Measurements from ENCODE around the gene SERPINE2.

The SERPINE2 gene

DNA sequence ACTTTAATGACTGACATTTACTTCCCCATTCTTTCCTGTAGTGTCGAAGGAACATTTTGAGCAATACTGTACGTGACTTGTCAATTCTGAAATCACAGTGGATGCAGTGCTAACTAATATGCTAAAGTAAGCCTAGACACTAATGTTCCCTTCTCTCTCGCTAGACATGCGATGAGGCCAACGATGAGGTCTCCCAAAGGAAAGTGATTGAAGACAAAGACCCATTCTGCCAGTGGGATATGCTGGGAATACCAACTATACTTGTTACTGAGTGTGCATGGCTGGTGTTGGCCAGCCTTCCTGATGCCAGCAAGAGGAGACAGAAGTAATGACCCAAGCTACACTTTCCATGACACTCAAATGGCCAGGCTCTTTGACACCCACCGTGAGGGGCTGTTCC lies 2.5 kb upstream of the SERPINE2 start:
- no peak for DNase-seq

DNA sequence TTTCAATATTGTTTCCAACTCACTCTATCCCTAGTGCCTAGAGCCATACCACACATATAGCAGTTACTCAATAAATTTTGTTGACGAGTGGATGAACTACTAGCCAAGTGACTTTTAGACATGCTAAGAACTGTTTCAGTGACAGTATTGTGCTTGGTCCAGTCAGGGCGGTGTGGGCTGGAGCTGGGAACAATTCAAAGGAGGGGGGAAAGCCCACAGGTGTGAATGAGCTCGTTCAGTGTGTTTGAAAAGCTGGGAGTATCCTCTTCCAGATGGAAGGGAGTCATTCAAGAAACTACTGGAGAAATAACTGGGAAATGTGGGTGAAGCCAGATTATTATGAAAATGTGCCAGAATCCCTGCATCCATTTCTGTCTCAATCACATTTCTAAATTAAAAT lies 1.7 kb upstream of the SERPINE2 start:
- no peak for DNase-seq

DNA sequence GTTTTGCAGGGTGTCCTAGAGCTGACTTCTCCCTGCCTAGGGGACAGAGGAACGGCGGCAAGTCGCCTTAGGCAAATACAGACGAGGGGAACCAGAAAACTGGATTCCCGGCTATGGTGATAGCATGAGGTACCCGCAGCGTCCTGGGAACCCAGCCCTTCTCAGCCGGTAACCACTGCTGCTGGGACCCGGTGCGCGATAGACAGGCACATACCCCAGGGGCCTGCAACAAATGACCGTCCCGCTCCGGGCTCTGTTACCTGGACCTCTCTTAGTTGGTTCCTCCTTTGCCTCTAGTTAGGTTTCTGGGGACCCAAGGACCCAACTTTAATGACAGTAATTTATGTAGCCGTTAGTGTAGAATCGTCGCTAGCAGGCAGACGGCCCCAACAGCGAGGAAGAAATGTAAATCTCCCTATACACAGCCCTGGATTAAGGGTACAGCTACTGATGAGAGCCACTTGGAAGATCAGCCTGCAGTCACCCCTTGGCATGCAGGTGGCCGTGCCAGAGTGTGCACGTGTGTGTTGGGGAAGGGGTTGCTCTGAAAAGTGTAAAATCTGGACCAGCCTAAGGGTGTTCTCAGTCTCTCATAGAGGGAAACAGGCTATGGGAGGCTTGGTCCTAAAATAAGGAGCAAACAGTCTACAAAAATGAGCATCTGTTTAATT lies 819 bp upstream of the SERPINE2 start:
- DNase-seq = no peak

DNA sequence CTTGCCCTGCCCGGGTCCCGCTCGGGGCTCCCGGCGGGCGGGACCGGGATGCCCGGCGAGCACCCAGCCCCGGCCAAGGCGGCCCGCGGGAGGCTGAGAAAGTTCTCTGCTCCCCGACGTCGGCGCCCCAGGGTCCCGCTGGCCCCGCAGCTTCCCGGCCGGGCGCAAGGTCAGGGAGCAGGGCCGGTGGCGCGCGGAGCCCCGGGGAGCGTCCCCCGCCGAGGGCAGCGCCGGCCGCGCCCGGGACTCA lies 331 bp downstream of the SERPINE2 start:
- no peak for DNase-seq

DNA sequence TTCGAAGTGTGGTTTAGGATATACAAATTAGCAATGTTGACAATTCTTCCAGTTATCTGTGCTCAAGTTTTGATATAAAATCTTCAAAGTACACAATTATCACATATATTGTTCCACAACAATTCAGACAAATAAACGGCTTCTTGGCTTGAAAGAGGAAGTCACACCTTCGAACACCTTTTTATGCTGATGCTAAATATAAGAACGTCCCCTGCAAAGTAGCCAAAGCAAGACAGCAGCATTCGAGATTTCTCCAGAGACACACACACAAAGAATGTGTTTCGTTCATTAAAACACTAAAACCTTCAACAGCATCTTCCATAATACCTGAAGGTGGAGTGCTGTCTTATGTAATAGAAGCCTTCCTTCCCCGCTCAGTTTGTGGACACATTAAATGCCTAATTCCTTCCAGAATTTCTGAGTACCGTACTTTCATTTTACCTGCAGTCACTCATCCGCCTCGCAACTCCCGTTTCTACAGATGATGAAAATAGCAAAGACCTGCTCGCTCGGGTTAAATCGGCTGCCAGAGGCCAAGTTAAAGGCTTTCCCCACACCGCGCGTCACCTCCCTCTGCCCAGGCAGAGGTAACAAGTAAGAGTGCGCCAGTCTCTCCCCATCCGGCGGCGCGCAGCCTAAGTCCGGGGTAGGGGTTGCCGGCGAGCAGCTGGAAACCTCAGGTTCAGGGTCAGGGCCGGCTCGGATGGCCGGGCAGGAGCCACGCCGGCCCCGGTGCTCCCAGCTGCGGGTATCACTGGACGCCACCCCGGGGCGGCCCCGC lies 847 bp downstream of the SERPINE2 start:
- DNase-seq = peak; percentile 48

DNA sequence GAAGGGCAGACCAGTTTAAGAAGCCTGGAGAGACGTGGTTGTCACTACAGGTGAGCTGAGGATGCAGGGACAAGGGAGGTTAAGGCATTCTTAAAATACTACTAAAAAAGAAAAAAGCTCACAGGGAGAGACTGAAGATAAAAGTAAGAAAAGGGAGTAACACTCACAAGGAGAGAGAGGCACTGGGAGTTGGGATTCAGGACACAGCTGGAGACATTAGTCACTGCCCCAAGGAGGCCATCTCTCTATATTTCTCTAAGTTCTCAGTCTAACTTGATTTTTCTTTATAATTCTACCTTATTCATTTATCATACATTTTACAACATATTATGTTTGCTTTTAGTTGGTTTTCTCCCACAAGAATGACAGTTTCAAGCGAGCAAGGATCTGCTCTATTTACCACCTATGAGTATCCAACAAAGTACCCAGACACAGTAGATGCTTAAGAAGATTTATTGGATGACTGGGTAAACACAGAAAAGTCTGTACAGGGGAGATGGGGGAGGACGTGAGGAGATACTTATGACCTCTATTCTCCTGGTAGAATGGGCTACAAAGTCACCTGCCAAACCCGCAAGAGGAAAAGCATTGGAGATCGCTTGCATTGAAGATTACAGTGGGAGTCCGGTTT lies 2.2 kb downstream of the SERPINE2 start:
- DNase-seq = no peak

DNA sequence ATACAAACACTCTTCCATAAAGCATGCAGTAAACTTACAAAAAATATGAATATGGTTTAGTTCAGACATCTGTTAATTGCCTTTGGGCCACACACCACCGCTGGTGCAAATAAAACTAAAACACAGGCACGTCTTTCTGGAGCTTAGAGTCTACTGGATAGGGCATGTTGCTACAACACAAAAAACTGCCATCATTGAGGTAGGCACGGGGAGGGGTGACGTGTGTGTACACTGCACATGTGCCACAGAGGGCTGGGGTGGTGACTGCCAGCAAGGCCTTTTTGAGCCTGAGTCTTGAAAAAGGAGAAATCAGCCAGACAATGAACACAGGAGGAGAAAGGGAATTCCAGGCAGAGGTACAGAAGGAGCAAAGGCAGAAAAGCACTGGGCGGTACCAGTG lies 5.1 kb downstream of the SERPINE2 start:
- no peak for DNase-seq

DNA sequence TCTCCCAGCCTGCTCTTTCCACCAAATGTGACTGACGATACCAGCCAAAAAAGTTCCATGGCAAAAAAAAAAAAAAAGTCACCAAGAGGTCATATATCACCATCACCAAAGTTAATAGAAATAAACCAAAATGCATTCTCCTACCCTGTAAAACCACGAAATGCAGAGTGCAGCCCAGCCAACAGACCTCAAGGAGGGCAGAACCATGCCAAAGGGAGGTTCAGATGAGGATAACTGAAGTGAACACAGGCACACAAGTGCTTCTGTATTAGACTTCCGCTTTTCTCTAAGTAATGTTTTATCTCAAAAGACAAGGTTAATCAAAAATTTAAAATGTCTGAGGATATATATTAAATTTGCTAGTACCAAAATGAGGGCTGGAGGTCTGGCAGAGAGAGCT lies 5.5 kb downstream of the SERPINE2 start:
- DNase-seq = no peak

DNA sequence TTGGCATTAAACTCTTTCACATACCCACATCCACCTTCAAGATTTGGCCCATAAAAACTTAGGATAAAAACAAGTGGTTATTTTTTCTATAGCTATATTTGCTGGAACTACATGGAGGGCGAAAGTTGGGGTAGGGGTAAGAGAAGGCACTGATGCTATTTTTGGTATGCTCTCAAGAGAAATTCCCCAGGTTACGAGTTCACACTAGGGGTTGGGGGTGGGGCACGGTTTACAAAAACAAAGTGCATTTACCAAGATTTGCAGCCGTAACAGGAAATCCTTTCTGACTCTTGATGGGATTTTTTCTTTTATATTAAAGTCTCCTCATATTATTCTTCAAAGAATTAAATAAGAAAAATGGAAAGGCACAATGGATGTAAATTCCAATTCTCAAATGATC lies 6.8 kb downstream of the SERPINE2 start:
- DNase-seq = no peak

DNA sequence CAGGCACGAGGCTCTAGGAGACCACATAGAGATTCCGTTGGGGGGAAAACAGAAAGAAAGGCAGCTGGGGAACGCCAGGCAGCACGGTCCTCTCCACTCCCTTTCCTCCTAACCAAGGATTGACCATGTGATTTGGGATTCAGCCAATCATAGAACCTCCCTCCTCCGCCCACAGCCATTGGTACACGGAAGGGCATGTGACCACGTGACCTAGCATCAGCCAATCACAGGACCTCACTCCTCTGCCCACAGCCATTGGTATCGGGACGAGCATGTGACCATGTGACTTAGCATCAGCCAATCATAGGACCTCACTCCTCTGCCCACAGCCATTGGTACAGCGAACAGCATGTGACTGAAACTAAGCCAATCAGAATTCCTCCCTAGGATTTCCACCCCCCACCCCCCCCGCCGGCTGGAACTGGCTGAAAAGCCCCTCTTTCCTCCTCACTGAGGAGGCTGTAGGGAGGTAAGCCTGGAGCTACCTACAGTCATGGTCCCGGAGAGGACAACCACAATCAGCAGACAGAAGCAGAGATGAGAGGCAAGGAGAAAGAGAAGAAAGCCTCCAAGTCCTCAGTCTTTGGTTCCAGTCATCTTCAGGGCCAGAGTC lies 7.6 kb downstream of the SERPINE2 start:
- no peak for DNase-seq

DNA sequence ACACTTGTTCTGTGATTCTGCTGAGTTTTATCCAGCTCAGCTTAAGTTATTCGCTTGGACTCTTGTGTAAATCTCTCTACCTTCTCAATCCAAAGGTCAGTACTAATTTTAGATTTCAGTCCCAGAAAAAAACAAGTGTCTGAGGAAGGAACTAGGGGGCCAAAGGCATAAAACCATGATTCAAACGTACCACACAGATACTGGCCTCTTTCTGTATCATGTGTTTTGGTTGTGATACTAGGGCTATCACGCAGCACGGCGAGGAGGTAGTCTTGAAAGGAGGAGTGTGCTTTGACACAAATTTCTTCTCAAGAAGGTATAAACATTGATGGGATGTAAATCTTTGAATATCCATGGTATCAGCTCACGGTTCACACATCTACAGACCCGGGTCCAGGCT lies 8.3 kb downstream of the SERPINE2 start:
- DNase-seq = no peak

DNA sequence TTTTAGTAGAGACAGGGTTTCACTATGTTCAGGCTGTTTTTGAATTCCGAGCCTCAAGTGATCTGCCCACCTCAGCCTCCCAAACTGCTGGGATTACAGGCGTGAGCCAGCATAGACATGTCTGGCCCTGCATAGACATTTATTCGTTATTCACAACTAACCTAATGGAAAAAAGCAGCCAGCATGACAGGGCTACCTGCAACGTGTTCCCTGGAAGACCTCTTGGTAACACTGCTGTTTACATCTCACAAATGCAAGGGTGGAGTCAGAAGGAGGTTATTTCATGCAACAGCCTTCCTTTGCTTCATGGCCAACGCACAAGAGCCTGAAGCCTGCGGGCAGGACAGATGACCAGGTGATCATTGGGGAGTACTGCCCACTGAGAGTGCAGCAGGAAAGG lies 9.2 kb downstream of the SERPINE2 start:
- no peak for DNase-seq

DNA sequence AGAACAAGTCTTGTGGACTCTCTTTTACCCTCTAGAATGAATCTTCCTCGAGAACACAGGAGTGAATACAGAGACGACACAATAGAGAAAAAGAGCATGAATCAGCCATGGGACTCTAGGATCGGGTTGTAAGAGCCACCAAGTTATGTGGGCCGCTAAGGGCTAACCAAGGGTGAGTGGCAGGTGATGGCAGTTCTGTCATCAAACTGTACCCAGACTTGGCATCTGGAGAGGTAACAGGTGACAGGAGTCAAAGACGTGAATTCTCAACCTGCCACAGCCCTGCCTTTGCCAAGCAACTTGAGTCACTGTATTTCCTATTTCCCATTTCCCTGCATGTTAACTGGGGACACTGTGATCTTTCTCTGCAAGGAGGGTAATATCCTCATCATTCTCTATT lies 11.2 kb downstream of the SERPINE2 start:
- no peak for DNase-seq

DNA sequence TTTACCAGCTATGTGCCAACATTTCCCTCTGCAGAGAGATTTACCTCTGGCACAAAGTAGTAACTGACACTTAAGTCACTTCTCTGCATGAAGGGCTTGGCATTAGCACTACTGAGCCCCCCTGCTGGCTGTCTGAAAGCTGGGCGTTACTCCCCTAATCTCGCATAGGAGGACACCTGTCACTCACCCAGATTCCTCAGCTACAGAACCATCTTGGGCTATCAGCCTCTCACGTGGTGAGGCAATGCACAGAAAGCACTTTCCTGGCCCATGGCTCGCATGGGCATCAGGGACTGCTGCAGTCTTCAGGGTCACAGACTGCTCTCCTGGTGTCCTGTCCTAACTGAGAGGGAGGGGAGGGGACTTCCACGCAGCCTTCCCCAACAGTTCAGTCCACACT lies 12.0 kb downstream of the SERPINE2 start:
- DNase-seq = no peak

DNA sequence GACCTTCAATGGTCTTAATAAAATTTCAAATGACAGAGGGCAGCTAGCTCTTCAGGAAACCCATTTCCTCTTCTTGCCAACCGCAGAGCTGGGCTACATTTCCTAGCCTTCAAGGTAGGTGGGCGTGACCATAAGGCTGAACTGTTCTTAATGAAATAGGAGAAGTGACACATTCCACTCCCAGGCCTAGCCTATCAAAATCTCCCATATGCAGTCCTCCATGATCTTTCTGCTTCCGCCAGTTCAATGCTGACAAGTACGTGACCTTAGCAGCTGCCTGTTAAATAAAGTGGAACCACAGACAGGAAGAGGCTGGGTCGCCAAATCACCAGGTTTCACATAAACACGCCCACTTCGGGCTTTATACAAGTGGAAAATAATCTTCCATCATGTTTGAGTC lies 13.2 kb downstream of the SERPINE2 start:
- peak; percentile 33 for DNase-seq

DNA sequence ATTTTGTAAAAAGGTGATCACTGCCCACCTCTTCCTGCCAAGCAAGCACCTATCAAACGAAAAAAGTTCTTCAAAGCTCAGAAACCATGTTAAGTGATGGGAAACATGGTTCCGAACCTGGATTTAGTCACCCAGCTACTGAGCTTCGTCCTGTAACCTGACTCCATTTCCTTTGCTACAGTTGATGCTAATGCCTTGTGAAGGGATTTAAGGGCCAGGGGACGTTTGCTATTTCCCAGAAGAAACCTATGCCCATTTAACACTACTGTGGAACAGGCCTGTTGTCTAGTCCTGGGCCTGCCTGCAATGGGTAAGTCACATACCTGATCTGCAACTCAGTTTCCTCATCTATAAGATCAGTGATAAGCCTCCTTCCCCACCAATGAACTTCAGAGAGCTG lies 14.8 kb downstream of the SERPINE2 start:
- DNase-seq = no peak

DNA sequence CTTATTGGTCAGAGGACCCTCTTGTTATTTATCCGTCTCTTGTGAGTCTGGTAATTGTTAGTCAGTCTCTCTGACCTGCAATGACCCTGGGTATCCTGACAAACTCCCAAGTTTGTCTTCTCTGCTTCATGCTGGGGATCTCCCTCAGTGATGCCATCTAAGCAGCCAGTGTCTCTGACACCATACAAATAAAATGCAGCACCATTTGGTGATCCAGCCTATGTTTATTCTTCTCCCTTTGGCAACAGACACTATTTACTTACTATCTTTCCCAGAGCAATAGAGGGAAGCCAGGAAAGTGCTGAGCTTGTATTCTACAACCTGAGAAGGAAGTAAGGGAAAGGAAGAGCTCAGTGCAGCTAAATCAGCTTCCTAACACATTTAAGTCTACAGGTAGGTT lies 15.9 kb downstream of the SERPINE2 start:
- DNase-seq = no peak

DNA sequence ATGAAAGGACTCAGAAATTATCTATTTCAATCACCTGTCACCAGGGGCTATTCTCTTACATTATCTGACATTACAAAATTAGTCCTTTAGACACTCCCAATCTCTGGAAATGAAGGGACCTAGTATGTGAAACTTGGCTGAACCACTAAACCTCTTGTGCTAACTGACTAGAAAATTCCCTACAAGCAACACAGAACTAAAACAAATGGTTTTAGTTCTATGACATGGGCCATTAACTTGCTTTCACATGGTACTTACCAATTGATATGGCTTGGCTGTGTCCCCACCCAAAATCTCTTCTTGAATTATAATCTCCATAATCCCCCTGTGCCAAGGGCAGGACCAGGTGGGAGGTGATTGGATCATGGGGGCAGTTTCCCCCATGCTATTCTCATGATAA lies 16.6 kb downstream of the SERPINE2 start:
- DNase-seq = no peak

DNA sequence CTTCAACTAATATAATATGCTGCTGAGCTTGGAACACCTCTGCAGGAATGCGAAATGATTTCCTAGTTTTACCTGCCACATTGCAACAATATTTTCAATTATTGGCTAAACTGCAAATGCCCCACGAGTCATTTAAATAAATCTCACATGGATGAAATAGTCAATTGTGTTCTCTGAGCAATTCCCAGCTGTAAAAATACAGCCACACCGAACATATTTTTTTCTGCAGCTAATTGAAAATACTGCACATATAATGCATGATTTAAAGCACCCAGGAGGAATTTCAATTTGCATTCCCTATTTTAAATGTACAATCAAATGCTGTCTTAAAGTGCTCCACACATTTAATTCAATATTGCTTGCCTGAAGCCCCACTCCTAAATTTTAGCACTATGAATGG lies 18.6 kb downstream of the SERPINE2 start:
- DNase-seq = no peak

DNA sequence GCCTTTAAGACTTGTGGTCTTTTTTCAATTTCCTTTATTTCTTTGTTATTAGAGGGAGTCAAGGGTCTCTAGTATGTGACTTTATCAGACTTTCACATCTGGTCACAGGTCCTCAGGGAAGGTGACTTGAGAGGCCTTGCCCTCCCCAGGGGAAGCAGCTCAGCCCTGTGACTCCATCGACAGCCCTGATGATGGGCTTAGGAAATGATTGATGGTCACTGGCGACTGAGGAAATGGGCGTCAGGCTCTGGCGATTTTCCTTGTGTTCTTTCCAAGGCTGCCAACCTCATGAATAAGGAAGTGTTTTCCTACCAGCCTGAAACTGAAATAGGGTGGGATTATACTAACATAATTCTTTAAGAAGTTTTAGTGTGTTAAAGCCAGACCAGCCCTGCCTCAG lies 21.1 kb downstream of the SERPINE2 start:
- no peak for DNase-seq

DNA sequence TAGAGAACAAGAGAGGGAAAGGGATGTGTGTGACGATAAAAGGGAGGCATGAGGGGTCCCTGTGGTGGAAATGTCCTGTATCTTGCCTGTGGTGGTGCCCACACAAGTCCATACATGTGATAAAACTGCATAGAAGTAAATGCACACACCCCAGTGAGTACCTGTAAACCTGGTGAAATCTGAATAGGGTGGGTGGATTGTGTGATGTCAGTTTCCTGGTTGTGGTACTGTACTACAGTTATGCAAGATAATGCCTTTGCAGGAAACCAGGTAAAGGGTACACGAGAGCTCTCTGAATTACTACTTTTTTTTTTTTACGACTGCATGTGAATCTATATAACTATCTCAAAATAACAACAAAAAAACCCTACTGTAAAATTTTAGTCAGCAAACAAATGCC lies 22.1 kb downstream of the SERPINE2 start:
- DNase-seq = no peak

DNA sequence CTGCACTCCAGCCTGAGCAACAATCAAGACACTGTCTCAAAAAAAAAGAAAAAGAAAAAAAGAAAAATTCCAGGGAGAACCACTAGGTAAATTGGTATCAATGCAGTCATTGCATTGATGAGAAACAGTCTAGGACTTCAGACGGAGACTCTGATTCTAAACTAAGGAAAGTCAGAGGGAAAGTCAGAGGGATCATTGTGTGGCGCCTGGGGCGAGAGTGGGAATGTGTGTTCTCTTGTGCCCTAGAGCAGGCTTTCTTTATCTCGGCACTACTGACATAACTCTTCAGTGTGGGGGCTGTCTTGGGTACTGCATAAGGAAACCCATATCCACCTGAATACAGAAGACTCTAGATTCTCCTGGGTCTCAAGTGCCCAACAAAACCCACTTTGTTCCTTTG lies 24.8 kb downstream of the SERPINE2 start:
- DNase-seq = no peak

DNA sequence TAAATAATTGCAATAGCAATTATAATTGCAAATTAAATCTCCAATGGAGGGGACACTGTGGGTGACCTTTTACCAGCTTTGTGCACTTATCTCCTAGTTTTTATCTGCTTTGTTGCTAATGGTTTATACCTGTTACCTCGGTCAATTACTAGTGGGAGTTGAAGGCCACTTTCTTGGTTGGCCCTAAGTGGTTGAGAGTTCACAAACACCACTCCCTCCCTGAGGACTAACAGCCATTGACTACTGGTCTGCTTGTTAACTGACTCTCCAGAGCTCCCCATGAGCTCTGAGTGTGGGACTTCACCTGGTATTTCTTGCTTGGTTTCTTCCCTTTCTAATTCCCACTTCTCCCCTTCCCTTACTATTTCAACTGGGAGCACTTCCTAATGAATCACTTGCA lies 27.2 kb downstream of the SERPINE2 start:
- DNase-seq = no peak

DNA sequence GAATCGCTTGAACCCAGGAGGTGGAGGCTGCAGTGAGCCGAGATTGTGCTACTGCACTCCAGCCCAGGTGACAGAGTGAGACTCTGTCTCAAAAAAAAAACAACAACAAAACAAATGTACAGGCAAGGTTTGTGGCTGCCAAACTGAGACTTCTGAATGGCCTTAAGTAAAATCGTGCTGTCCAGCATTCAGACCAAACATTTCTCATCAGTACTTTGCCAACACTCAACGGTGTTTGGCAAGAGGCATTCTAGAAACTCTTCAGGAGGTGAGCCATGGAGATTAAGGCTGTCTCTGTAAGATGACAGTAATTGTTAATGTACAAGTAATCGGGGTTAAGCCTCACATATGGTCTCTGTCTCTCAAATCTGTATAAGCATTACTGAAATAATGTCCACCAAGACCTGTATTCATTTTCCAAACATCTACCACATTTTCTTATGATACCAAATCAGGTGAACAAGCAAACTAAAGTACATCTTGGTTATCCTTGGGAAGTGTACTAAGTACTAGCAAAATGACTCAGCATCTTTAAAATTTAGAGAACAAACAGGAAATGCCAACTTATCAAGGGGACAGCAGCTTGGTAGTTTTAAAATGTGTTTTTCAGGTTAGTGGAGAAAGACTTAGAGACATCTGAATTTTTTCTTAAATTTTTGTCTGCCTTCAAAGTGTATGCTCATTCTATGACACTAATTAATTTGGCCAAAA lies 29.3 kb downstream of the SERPINE2 start:
- DNase-seq = no peak

Measured in stimulated activated CD4-positive, alpha-beta T cell treated with anti-CD3 and anti-CD28 coated beads, Interleukin-12 subunit alpha, Interleukin-12 subunit beta, amount 100 ng/mL, for 4 hours (primary cell).